Muscle layer of duodenum (tissue), 2 donors: ENCODE measurements around the gene RASAL1.

Source experiments
- H3K27ac ChIP-seq: one replicate; pipeline ENCODE4 v1.7.0; 2013; ENCODE audit warnings: mild to moderate bottlenecking, low read length
- H3K27me3 ChIP-seq: one replicate; pipeline ENCODE4 v1.7.0; 2013; ENCODE audit warnings: low read depth, mild to moderate bottlenecking, control low read depth, low read length
- H3K36me3 ChIP-seq, 2 donors: one replicate each; pipeline ENCODE4 v1.7.0; 2013; ENCODE audit warnings: low read length in 2 of 2, control low read depth in 1 of 2, mild to moderate bottlenecking in 1 of 2; ENCODE audit not compliant: insufficient read depth in 2 of 2, control insufficient read depth in 1 of 2
- H3K4me1 ChIP-seq, 2 donors: one replicate each; pipeline ENCODE4 v1.7.0; 2013; ENCODE audit warnings: low read length in 2 of 2, mild to moderate bottlenecking in 2 of 2, control low read depth in 1 of 2, moderate library complexity in 1 of 2; ENCODE audit not compliant: insufficient read depth in 2 of 2, control insufficient read depth in 1 of 2
- H3K4me3 ChIP-seq, 2 donors: one replicate each; pipeline ENCODE4 v1.7.0; 2013; ENCODE audit warnings: low read length in 2 of 2, low read depth in 1 of 2, mild to moderate bottlenecking in 1 of 2
- H3K9me3 ChIP-seq, 2 donors: one replicate each; pipeline ENCODE4 v1.7.0; 2013; ENCODE audit warnings: low read length in 2 of 2, control low read depth in 1 of 2, mild to moderate bottlenecking in 1 of 2; ENCODE audit not compliant: control insufficient read depth in 1 of 2
- donor health status: healthy.

Gene RASAL1

DNA sequence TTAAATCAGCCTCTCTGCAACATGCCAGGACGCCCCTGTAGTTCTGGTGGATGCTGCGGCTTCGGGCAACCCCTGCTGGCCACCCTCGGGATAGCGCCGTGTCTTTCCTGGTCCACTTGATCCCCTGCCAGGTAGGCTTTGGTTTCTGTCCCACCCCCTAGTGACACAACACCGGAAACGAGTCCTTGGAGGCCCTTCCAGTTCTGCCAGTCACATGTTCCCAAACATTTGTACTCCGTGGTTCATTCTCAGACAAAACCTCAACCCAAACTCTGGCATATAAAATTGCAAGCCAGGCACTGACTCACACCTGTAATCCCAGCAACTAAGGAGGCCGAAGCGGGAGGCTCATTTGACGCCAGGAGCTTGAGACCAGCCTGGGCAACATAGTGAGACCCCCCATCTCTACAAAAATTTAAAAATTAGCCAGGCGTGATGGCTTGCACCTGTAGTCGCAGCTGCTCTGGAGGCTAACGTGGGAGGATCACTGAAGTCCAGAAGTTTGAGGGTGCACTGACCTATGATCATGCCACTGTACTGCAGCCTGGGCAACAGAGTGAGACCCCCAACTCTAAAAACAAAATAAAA is 37.0 kb downstream of the RASAL1 start:
- Histone ChIP-seq H3K4me1 (peaks cover 0 to under 1% of the 10 kb centered on the region in 2 donors), H3K9me3 (no peaks in the 10 kb centered on the region), H3K36me3 (no peaks in the 10 kb centered on the region), H3K27me3 (no peaks in the 10 kb centered on the region), H3K4me3 (no peak overlapping the region), H3K27ac (no peak overlapping the region)

DNA sequence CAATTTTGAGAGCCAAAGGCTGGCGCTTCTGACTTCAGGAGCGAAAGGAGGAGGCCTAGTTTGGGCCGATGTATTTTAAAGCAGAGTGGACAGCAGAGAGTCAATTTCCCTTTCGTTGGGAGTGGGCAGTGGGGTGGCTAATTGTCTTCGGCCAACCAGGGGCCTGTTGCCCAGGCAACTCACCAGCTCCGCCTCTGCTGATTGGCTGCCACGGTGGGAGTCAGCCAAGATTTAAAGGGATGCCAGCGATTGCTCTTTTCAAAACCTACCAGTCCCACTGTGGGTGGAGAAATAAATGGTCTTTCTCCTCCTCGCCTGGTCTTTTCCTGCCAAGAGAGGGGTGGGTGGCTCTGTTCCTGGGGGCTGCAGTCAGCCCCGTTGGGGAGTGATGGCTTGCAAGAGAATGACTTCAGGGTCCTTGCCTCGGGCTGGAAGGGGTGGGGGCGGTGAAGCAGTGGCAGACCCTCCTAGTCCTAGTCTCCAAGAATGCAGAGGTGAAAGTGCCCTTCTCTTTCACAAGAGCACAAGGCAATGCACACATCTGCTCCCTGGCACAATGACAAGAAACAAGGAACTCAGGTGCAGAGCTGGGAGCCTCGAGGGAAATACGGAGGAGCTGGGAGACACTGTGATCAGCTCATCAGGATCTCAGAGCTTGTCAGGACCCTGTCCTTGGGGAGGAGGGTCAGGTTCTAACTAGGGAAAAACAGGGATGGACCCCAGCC is 37.7 kb downstream of the RASAL1 start:
- Histone ChIP-seq H3K4me1 (no peaks in the 10 kb centered on the region), H3K27me3 (no peaks in the 10 kb centered on the region), H3K27ac (no peak overlapping the region), H3K9me3 (no peaks in the 10 kb centered on the region), H3K36me3 (no peaks in the 10 kb centered on the region), H3K4me3 (no peak overlapping the region)

DNA sequence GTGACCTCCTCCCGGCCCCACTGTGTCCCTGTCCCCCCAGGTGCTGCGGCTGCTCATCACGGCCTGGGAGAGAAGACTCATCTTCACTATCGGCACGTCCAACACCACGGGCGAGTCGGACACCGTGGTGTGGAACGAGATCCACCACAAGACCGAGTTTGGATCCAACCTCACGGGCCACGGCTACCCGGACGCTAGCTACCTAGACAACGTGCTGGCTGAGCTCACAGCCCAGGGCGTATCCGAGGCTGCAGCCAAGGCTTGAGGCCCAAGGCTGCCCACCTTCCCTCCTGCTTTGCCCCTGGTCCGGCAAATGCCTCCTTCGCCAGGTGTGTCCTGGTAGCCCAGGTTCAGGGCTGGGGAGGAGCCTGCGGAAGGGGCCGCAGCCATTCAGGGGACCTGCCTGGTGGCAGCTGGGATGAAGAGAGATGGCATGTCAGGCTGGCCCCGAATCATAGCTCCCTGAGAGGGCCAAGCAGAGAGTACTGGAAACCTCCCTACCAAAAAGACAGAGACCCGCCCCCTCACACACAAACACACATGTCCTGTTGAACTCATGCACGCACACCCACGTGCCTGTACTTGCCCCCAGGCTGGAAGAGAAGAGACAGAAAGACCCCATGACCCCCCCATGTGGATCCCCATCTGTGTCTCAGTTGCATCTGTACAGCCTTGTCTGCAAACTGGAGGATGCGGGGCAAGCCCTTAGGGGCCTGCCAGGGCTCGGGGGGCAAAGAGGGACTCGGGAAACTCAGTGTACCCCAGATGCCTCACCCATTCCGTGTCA is 38.7 kb downstream of the RASAL1 start:
- Histone ChIP-seq H3K4me3 (no peak overlapping the region), H3K27ac (no peak overlapping the region), H3K4me1 (no peaks in the 10 kb centered on the region), H3K9me3 (no peaks in the 10 kb centered on the region), H3K27me3 (peaks cover 1% of the 10 kb centered on the region), H3K36me3 (no peaks in the 10 kb centered on the region)

DNA sequence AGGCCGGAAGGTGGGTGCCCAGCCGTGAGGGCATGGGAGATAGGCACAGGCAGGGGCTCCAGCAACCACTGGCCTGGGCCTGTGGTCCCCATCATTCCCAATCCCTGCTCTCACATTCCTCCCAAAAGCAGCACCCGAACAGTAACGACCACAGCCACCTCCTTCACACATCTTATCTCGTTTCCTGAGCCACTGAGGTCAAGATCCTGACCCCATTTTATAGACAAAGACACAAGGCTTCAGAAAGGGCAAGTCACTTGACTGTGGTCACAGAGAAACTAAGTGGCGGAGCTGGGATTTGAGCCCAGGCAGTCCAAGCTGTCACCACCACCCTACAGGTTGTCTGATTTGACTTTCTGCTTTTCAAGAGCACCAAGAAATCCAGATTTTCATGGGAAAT is 40.2 kb downstream of the RASAL1 start:
- H3K36me3 ChIP-seq, result no peaks in the 10 kb centered on the region
- no peak overlapping the region for H3K4me3 ChIP-seq
- H3K9me3 ChIP-seq, result no peaks in the 10 kb centered on the region
- peaks cover 6% of the 10 kb centered on the region for H3K27me3 ChIP-seq
- H3K4me1 ChIP-seq, result no peaks in the 10 kb centered on the region
- H3K27ac ChIP-seq, result no peak overlapping the region

DNA sequence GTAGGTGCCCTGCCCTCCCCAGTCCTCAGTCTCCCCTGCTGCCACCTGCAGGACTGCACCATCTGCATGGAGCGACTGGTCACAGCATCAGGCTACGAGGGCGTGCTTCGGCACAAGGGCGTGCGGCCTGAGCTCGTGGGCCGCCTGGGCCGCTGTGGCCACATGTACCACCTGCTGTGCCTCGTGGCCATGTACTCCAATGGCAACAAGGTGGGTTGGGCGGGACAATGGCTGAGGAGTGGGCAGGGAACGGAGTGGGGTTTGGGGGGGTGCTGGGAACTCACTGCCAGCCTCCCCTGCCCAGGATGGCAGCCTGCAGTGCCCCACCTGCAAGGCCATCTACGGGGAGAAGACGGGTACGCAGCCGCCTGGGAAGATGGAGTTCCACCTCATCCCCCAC is 40.8 kb downstream of the RASAL1 start:
- H3K27ac ChIP-seq, result no peak overlapping the region

DNA sequence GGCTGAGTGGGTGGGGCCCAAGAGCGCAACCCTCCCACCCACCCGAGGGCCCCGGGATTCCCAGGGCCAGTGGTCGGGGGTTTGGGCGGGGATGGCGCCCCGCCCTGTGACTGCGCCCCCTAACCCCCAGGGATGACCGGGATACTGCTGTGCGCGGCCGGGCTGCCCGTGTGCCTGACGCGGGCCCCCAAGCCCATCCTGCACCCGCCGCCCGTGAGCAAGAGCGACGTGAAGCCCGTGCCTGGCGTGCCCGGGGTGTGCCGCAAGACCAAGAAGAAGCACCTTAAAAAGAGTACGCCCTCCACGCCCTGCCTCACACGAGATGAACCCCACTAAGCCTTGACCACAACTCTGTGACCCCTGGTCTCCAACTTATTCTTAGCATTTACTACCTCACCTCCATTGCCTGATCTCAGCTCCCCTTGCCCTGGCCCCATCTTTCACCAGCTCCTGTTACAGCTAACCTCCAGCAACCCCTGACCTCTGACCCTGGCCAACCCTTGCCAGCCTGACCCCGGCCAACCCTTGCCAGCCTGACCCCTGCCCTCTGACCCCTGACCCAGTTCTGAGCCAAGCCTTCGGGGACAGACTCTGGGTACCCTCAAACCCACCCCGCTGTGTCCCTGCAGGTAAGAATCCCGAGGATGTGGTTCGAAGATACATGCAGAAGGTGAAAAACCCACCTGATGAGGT is 42.0 kb downstream of the RASAL1 start:
- Histone ChIP-seq H3K4me1 (no peaks in the 10 kb centered on the region), H3K27ac (no peak overlapping the region), H3K9me3 (no peaks in the 10 kb centered on the region), H3K27me3 (peaks cover 6% of the 10 kb centered on the region), H3K4me3 (no peak overlapping the region), H3K36me3 (no peaks in the 10 kb centered on the region)

More for the DNA sequence above, 40.8 kb downstream of the RASAL1 start:
- no peak overlapping the region for H3K4me3 ChIP-seq
- H3K27me3 ChIP-seq, result peaks cover 6% of the 10 kb centered on the region
- H3K4me1 ChIP-seq, result no peaks in the 10 kb centered on the region
- H3K36me3 ChIP-seq, result no peaks in the 10 kb centered on the region
- H3K9me3 ChIP-seq, result no peaks in the 10 kb centered on the region

DNA sequence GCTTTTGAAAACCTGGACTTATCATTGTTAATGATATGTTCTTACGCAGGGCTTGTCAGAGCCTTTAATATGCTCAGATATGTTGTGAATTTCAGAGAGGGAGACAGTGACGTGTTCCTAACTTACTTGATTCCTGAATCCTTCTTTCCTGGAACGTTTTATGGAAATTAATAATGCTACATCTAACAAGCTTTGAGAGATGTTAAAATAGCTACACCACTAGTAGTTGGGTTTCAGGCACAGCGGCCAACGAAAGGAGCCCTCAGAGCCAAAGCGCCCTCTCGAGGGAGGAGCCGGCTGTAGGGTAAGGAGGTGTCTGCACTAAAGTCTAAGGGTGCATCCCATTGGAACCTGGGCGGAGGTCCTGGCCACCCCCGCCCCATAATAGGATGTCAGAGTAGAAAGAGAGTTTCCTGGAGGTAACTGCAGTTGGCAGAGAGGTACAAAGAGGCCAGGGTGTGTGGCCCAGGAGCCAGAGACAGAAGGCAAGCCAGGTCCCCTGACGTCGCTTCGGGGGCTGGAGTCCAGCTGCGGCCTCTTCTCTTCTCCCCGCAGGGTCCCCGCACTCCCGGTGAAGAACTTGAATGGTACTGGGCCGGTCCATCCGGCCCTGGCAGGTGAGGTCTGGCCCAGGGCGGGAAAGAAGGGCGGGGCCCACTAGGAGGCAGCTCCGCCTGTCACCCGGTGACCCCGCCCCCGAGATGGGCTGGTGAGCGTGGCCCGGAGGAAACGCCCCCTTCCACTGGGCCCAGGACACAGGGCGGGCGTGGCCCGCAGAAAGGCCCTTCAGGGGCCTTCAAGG is 42.8 kb downstream of the RASAL1 start:
- Histone ChIP-seq H3K4me1 (no peaks in the 10 kb centered on the region), H3K9me3 (no peaks in the 10 kb centered on the region), H3K27ac (no peak overlapping the region), H3K27me3 (peaks cover 6% of the 10 kb centered on the region), H3K4me3 (no peak overlapping the region), H3K36me3 (no peaks in the 10 kb centered on the region)

DNA sequence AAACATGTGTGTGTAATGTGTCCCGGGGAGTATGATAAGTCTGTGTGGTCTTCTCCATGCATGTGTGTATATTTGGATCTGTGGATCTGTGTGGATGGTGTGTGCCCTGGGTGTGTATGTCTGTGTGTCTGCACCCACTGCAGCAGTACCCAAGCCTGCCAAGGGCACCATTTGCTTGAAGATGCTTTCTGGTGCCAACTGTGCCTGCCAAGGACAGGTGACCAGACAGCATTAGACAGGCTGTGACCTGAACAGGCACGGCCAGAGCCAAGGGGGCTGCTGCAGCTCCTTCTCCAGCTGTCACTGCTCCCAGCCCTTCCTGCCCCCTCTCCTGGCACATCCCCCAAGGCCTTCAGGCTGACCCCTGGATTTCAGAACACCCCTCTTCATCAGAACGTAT is 44.1 kb downstream of the RASAL1 start:
- Histone ChIP-seq H3K27me3 (peaks cover 13% of the 10 kb centered on the region), H3K4me1 (no peaks in the 10 kb centered on the region), H3K27ac (no peak overlapping the region), H3K9me3 (no peaks in the 10 kb centered on the region), H3K36me3 (no peaks in the 10 kb centered on the region), H3K4me3 (no peak overlapping the region)

DNA sequence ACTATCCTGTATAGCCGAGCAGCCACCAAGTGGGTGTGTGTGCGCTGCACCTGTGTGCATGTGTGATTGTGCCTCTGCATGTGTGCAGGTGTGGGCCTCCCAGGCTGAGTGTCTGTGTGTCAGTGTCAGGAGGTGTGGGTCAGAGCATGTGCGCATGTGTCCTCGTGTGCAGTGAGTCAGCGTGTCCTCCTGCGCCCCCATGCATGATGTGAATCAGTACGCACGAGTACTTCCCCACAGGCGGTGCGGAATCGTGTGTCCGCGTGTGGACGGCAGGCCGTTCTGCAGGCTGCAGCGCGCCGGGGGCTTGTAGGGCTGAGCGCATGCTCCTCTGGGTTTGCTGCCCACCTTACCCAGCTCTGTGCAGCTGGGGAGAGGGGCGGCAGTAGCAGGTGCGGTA is 44.8 kb downstream of the RASAL1 start:
- Histone ChIP-seq H3K4me3 (no peak overlapping the region), H3K4me1 (no peaks in the 10 kb centered on the region), H3K36me3 (no peaks in the 10 kb centered on the region), H3K27me3 (peaks cover 13% of the 10 kb centered on the region), H3K27ac (no peak overlapping the region), H3K9me3 (no peaks in the 10 kb centered on the region)

DNA sequence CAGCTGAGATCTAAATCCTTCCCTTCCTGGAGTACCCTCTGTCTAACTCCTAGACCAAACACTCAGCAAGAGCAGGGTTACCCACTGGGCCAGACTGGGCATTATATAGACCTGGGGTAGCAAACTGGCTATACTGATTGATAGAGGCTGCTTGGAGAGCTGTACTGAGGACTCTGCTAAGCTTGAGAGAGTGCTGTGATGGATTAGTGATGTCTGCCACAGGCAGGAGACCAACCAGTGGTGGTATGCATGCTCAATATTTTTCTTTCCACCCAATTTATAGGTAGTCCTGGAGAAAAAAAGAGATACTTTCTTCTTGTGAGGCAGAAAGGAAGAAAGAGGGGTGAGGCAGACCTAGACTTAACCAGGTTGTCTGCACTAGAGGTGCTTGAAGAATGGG is 45.7 kb downstream of the RASAL1 start:
- Histone ChIP-seq H3K27me3 (peaks cover 13% of the 10 kb centered on the region), H3K27ac (no peak overlapping the region), H3K4me1 (no peaks in the 10 kb centered on the region), H3K36me3 (no peaks in the 10 kb centered on the region), H3K4me3 (no peak overlapping the region), H3K9me3 (no peaks in the 10 kb centered on the region)
